NT2/D1 (cell line): Measurements from ENCODE around the gene MRTFA.

Source experiments
- SUZ12 ChIP-seq: IDR thresholded peaks from 2 replicates; pipeline ENCODE4 v1.6.1; 2011; ENCODE audit not compliant: insufficient read length, insufficient read depth; ENCODE audit errors: extremely low read depth
- YY1 ChIP-seq: IDR thresholded peaks from 2 replicates; pipeline ENCODE4 v1.6.1; 2011; ENCODE audit not compliant: insufficient read length, insufficient read depth
- ZNF274 ChIP-seq: IDR thresholded peaks from 2 replicates; pipeline ENCODE4 v1.6.1; 2011; ENCODE audit warnings: mild to moderate bottlenecking, low read depth, low read length

DNA sequence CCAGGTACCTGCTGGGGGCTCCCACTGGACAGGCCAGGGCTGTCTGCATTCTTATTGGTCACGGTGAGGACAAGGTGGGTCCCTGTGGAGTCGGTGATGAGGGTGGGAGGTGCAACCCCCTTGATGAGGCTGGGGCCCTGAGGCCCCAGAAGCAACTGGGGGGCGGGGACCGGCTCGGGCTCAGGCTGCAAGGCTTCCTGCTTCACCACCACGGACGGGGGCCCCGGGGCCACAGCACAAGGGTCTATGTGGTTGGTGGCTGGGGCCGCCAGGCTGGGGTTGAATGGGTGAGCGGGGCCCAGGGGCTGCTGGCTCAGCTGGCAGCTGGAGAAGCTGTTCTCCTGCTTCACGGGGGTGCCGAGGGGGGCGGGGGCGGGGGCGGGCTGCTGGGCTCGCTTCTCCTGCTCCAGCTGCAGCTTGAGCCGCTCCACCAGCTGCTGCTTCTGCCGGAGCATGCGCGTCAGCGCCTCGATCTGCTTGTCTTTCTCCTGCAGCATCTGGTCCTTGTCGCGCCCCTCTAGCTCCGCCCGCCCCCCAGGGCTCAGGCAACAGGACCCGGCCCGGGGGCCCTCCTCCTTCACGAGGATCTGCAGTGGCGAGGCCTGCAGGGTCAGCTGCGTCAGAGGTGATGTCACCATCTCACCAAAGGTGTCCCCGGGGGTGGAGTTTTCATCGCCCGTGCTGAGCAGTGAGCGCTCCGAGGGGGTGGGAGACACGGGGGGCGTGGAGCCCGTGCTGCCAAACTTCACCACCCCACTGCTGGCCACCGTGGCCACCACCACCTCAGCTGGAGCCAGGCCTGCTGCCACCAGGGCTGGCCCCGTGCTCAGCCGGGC, 217.9 kb downstream of the MRTFA start:
- no peak for TF ChIP-seq ZNF274
- no peak for TF ChIP-seq YY1
- no peak for TF ChIP-seq SUZ12
